GM20431 (cell line): Measurements from ENCODE around the gene ADCY3.
"Not testable (repeated sequence)": the region's sequence is repeated elsewhere in the genome, so short reads cannot be mapped to it uniquely, and the experiment has no call there.

Experiments used
- in situ Hi-C: fragments of 300-500 bp; cut with MseI, MboI; formaldehyde crosslinking; loops from one replicate; pipeline ENCODE4 v1.15.0; 2020; ENCODE audit warnings: low sequenced_read_pairs; ENCODE audit not compliant: unreplicated experiment

Gene ADCY3

DNA sequence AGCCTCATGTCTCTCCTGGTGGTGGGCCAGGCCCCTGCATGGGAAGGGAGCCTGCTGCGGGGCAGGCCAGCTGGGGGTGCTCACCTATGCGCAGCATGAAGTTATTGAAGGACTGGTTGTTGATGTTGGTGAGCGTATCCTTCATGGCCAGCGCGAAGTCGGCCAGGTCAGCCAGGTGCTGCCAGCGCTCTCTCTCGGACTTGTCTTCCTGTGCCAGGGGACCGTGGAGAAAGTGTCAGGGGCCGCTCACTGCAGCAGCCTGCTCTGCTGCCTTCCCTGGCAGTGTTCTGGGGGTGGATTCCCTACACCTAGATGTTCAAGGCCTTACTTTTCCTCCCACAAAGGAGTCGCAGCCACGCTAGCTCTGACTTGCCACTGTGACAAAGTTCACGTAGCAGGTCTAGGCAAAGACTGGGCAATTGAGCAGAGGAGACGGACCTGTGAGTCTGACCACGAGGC is 98.6 kb downstream of the ADCY3 start:
- in situ Hi-C loops: loop anchor here (5.0 kb wide), 1 partner anchor 409 kb away; no protein-coding TSS in a partner anchor

DNA sequence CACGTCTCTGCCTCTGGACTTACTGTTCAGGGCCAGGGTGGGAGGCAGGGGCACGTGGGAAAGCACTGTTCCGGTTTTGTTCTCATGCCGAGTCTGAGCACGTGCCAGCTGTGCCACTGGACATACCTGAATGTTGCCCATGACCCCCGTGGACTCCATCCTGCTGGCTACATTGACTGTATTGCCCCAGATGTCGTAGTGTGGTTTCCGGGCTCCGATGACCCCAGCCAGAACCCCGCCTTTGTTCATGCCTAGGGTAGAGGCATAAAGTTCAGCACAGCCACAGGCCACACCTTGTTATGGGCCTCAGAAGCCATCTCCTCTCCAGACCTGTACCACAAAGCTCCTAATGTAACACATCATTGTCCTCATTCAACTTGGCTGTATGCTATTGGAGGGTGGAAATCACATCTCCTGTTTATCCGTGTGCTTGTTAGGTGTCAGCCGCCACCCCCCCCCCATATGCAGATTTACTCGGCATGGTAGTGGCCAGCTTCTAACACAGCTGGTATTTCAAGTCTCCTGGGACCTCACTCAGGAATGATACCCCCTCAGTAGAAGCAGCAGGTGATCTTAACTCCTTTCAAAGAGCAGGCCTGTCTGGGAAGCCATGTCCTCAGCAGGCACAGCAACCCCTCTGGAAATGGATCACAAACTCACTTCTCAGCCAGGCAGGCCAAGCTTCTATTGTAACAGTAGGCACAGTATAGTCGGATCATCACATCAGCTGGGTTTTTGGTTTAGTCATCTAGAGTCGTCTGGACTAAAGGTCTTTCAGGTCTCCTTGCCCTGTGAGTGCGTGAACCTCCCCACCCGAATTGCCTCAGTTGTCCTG is 99.2 kb downstream of the ADCY3 start:
- in situ Hi-C loops: loop anchor here (5.0 kb wide), 1 partner anchor 409 kb away; no protein-coding TSS in a partner anchor

DNA sequence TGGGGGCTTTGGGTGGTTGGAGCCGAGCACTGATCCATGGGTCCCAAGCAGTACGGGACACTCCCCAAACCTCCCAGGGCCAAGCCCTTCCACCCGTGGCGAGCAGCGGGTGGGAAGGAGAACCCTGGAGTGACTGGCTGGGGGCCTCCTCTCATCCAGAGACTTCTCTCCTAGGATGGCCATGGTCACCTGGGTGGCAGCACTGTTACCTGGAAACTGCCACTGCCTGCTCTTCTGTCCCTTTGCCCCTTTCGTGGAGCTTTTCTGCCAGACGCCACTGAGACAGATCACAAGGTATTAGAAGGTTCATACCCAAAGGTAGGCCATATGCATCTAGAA is 99.9 kb downstream of the ADCY3 start:
- in situ Hi-C loops: loop anchor here (5.0 kb wide), 1 partner anchor 408 kb away; no protein-coding TSS in a partner anchor

DNA sequence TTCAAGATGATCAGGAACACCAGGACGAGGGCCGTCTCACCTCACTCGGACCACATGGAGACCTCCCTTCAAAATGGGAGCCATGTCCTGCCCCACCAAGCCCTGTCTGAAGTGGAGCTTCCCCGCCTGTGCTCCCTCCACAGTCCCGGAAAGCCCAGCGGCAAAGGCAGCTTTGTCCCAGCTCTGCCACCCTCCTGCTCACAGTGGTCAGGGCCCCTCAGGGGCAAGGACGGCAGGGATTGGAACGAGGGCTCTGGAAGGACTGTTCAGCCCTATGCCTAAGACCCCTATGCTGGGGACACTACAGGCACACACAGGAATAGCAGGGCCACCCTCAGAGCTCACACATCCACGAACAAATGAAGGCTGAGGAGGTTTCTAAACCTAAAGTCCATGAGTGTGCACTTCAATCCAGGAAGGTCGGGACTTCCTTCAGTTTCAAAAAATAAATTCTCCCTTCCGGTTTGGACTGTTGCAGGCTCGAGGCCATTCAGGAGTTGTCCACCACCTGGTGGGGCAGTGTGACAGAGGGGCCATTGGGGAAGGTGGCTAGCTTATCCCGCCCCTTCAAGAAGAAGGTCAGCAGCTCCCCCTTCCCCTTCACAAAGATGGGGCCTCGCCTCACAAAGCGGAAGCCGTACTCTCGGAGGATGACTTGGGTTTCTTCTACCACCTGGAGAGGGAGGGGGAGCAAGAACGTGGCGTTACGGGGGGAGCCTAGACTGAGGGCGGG is 100.4 kb downstream of the ADCY3 start:
- in situ Hi-C loops: loop anchor here (5.0 kb wide), 1 partner anchor 407 kb away; no protein-coding TSS in a partner anchor

DNA sequence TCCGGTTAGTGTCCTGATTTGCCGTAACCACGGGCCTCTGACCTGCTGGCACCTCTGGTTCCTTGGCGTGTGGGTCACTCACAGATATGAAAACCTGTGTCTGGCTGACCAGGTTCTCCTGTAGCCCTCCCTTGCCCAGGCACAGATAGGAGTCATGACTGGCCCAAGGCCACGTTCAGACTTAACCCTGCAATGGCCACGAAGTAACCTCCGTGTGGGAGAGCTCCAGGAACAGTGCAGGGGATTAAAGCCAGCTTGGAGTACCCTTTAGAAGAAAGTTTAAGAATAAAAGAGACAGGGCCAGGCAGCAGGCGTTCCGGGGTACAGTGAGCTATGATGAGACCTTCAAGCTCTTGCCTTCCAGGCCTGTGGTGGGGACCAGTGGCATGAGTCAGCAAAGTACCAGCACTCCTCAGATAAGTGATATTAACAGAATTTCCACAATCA is 101.3 kb downstream of the ADCY3 start:
- in situ Hi-C loops: no loop called here

DNA sequence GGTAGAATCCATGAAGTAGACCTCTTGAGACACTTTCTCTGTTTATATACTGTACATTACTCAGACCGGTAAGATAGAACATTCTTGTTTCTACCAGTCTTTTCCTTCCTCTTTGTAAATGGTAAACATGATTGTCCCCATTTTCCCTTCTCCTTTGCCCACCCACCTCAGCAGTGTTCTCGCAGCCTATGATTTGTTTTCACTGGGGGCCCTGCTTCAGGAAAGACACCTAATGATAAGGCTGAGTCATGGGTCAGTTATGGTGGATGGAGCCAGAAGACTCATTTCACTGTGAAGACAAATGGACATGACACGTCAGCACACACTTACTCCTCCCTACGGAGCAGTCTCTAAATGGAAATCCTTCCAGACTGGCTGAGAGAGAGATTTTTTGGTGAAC is 103.2 kb downstream of the ADCY3 start:
- in situ Hi-C loops: no loop called here

DNA sequence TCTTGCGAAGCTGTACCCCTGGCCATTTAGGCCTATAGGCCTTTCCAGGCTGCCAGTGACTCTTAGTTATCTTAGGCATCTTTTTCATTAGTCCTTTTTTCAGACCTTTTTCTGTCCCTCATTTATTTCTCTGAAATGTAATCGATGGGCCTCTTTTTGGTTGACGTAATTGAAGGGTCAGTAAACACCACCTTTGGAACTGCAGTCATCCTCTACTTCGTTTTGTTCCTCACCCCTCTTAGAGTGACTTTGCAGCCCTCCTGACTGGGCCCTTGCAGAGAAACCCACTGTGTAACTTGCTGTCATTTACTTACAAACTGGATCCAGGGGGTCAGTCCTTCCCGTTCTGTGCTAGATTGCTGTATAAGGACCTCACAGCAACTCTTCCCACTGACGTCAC is 103.6 kb downstream of the ADCY3 start:
- in situ Hi-C loops: no loop called here

DNA sequence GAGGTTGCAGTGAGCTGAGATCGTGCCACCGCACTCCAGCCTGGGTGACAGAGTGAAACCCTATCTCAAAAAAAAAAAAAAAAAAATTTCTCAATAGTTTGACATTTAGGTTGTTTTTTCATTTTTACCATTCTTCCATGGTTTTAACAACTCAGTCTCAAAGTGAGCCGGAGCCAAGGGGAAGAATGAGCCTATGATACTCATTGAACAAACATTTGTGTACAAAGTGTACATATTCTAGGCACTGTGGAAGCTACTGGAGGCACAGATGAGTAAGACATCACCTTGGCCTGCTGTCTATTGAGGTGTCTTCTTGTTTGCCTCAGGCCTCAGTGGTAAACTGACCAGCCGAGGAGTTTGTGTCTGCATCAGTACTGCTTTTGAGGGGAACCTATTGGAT is 104.9 kb downstream of the ADCY3 start:
- in situ Hi-C loops: no loop called here

DNA sequence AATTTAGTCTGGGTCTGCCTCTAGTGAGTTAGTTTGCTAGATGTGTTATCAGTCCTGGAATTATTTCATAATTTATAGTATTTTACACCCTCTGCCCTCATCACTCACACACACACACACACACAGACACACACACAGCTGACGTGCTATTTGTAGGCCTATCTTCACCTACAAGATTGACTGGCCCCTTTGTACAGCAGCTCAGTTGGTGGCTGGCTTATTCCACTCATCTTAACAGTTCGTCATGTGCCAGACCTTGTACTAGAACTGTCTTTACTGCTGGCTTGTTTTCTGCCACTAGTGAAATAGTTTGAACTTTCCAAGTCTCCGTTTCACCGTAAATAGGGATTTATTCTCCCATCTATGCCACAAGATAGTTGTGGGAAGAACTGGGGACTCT is 105.5 kb downstream of the ADCY3 start:
- in situ Hi-C loops: no loop called here

DNA sequence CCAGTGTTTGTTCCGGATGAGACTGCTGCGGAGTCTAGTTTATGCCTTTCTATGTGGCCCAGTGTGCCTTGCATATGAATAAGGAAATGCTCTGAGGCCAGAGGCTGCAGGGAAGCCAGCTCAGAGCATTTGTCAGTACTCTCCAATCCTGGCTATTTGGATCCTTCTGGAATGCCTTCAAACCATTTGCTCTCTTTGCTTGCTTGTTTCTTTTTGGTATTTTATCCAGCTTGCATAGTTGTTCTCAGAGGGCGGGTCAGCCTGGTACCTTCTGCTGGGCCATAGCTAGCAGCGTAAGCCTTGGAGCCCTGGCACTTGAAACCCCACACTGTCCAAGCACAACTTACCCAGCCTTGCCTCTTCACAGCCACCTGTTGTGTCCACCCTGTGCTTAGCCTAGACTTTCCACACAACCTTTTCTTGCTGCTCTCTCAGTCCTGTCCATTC is 106.3 kb downstream of the ADCY3 start:
- in situ Hi-C loops: no loop called here

DNA sequence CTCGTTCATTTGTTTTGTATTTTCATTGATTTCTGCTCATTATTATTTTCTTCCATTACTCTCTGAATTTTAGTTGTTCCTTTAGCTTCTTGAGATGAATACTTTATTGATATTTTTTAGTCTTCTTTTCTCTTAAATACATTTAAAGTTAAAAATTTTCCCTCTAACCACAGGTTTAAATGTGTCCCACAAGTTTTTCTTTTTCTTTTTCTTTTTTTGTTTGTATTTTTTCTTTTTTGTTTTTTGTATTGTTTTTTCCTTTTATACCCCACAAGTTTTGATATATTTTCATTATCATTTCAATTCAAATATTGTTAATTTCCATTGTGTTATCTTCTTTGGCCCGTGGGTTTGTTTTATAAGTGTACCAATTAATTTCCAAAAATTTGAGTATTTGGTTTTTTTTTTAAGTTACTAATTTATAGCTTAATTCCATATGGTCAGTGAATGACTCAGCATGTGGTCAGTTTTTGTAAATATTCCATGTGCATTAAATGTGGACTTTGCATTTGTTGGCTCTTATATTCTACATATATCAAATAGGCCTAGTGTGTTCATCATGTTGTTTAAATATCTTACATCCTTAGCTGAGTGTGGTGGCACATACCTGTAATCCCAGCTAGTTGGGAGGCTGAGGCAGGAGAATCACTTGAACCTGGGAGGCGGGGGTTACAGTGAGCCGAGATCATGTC is 110.6 kb downstream of the ADCY3 start:
- in situ Hi-C loops: no loop called here

DNA sequence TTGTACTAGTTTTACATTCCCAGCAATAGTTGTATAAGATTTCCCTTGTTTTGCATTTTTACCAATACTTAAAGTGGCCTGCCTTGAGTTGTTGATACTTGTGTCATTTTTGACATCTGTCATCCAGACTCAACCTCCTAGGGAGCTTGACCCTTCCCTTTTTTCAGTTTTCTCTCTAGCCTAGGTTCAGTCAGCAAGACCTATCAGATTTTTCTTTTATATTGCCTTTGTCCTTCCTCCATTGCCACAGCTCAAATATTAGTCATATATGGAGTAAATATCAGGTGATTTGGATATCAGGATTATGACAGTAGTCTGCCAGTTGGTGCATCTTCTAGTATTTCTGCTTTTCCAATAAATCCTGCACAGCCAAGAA is 113.4 kb downstream of the ADCY3 start:
- in situ Hi-C loops: no loop called here

DNA sequence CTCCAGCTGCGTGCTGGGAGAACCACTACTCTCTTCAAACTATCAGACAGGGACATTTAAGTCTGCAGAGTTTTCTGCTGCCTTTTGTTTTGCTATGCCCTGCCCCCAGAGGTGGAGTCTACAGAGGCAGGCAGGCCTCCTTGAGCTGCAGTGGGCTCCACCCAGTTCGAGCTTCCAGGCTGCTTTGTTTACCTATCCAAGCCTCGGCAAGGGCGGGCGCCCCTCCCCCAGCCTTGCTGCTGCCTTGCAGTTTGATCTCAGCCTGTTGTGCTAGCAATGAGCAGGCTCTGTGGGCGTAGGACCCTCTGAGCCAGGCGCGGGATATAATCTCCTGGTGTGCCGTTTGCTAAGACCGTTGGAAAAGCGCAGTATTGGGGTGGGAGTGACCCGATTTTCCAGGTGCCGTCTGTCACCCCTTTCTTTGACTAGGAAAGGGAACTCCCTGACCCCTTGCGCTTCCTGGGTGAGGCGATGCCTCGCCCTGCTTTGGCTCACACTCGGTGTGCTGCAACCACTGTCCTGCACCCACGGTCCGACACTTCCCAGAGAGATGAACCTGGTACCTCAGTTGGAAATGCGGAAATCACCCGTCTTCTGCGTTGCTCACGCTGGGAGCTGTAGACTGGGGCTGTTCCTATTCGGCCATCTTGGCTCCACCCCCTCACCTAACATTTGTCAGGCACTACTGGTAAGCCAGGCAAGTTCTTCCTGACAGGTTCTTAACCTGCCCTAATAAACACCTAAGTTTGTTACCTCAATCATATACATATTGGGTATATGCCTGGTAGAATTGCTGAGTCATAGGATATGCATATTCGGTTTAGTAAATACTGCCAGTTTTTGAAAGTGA is 114.0 kb downstream of the ADCY3 start:
- in situ Hi-C loops: not testable (repeated sequence)

DNA sequence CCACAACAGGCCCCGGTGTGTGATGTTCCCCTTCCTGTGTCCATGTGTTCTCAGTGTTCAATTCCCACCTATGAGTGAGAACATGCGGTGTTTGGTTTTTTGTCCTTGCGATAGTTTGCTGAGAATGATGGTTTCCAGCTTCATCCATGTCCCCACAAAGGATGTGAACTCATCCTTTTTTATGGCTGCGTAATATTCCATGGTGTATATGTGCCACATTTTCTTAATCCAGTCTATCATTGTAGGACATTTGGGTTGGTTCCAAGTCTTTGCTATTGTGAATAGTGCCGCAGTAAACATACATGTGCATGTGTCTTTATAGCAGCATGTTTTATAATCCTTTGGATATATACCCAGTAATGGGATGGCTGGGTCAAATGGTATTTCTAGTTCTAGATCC is 119.5 kb downstream of the ADCY3 start:
- in situ Hi-C loops: not testable (repeated sequence)

DNA sequence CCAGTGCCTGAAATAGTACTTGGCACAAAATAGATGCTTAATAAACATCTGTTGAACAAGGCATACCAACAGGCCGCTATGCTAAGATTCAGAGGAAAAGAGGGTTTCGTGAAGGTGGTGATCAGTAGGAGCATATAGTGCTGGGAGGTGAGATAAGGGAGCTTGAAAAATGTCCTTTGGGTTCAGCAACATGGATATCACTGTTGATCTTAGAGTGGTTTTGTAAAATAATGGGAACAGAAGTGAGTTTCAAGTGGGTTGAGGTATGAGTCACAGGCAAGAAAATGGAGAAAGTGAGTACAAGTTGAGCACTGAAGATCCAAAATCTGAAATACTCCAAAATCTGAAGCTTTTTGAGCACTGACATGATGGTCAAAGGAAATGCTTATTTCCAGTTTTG is 122.4 kb downstream of the ADCY3 start:
- in situ Hi-C loops: no loop called here

DNA sequence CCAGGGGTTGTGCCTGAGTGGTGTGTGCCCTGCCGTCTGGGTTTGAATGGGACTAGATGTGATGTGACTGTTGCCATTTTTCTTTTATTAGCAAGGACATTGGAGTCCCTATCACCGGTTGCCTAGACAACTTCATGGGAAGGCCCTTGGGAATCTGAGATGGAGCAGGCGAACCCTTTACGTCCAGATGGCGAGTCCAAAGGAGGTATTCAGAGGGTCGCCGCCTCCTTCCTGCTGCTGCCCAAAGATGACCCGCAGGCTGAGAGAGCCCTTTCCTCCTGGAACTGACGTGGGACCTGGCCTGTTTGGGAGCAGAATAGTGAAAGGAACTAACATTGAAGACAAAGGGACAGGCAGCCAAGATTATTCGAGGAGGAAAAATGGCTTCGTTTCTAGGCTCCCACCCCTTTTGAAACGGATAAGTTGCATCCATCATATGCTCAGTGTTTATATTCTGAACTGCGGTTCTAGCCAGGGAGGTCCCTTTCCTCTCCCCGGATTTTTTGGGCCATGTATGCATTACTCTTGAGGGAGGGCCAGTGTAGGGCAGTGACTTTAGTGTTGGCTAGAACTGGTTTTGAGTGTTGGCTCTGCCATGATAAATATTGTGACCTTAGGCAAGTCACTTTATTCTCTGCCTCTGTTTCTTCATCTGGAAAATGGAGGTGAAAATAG is 126.1 kb downstream of the ADCY3 start:
- in situ Hi-C loops: no loop called here

DNA sequence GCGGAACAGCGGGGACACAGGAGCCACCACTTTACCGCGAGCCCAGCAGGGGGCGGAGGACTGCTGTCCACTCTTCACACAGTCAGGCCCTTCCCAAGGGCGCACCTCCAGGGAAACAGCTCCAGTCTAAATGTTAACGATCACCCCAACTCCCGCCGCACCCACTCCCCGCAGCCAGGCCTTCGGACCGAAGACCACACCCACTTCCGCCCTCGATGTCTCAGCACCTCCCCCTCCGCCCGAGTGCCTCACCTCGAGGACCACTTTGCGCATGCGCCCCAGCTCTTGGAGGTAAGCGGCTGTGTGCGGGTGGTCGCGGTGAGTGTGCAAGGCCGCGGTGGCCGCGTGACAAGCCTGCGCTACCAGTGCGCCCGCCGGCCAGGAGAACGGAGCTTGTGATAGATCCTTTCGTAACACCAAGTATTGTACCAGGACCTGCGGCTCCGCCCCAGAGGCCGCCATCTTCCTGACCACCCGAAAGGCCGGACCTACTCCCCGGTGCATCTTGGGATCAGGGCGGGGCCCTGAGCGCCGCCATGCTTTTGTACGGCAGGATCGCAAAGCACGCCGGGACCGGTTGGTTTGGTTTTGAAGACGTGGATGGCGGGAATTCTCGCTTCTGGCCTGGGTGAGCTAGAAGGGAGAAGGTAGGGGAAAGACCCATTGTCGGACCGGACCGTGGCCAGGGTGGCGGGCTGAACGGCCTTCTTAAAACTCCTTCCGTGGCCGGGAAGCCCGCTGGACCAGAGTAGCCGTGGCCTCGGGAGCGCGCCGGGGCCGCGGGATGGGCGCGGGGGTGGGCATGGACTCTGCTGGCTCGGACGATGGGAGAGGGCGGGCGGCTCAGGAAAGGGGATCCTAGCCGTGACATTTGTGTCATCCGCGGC is 126.9 kb downstream of the ADCY3 start, which contains the start of the genes CENPO and PTRHD1:
CENPO (plus strand) TSS at position 552 of the 887 bp plus-strand sequence. CDS start 495 bp downstream, outside the sequence.
PTRHD1 (minus strand) TSS at position 518 of the 887 bp plus-strand sequence; CDS start at position 504, 14 bp downstream.
- in situ Hi-C loops: no loop called here

DNA sequence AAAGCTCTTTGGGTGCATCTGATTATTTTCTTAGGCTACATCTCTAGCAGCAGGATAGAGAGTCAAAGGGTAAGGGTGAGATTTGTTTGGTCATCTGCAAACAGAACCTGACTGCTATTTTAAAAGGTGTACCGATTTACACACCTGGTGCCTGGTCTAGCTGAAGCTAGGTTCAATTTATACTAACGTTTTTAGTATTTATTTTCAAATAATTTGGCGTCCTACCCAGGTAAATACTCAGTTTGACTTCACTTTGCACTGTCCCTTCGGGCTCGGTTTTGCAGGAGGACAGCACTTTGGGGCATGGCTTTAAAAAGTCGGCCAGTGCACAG is 127.5 kb downstream of the ADCY3 start:
- in situ Hi-C loops: no loop called here
